K562 (cell line): ENCODE measurements around the gene IMPACT. TPM values are rescaled to one million over a fixed set of nuclear protein-coding genes. Genes with fewer than 3 reads are reported as not detected.
A peak's percentile ranks its signal among the peaks of the same experiment; 100 is the strongest.

Experiments used
- ATAC-seq: fragments of 200-7000 bp; cut with Tn5 transposase; 3 replicates; pipeline ENCODE4 v1.9.1; 2020; ENCODE audit warnings: moderate library complexity
- BruUV-seq: library from RNA; stranded (reverse); fragments of 400-500 nt; replicated peaks from 2 replicates; lab custom pipeline; 2021; lab: Mats Ljungman, UMichigan
- CTCF ChIA-PET: fragments of 300-600 bp; formaldehyde crosslinking; extraction: SDS; loops from one replicate; lab custom pipeline; 2021; ENCODE audit warnings: low intra/inter-chr PET ratio; lab: Yijun Ruan, JAX
- POLR2A ChIA-PET: fragments of 300-600, 350-650 bp; sonication (Branson Sonifier 250); formaldehyde crosslinking; extraction: SDS; loops from one replicate; lab custom pipeline; 2021; ENCODE audit warnings: antibody characterized with exemption, inconsistent platforms; lab: Yijun Ruan, JAX
- DNase-seq, 4 experiments: peaks; one replicate each; pipeline versions ENCODE4 v3.0.0 to v3.0.0-alpha.2; 2011 to 2018; ENCODE audit warnings: low spot score in 3 of 4, mixed read lengths in 3 of 4; ENCODE audit errors: extremely low read depth in 1 of 4
- FAIRE-seq: peaks from 2 replicates; lab custom pipeline; 2011; peaks lifted over from hg19 to GRCh38; lab: Jason Lieb, UNC
- H2AFZ ChIP-seq: 2 replicates; pipeline ENCODE4 v1.6.0; 2011; ENCODE audit warnings: low read depth, low read length, control low read depth, inconsistent platforms
- H3K27ac ChIP-seq: fragments of 200-600 bp; 3 replicates; pipeline ENCODE4 v1.8.0; 2011; ENCODE audit warnings: low read depth, mild to moderate bottlenecking, control low read depth, inconsistent platforms, low read length, moderate library complexity, mixed read lengths; ENCODE audit errors: extremely low read depth
- H3K27me3 ChIP-seq, 2 experiments: fragments of 300-600 bp in 1 of 2; 2 replicates in 1 of 2; 3 replicates in 1 of 2; pipeline versions ENCODE4 v1.6.0 to v1.8.0; 2011; ENCODE audit warnings: inconsistent platforms in 2 of 2, low read length in 2 of 2, mild to moderate bottlenecking in 1 of 2, mixed read lengths in 1 of 2, moderate library complexity in 1 of 2; ENCODE audit not compliant: control insufficient read depth in 2 of 2, insufficient read depth in 2 of 2
- H3K36me3 ChIP-seq: fragments of 300-600 bp; 3 replicates; pipeline ENCODE4 v1.8.0; 2011; ENCODE audit warnings: mild to moderate bottlenecking, low read length, inconsistent platforms; ENCODE audit not compliant: control insufficient read depth, insufficient read depth
- H3K4me1 ChIP-seq, 2 experiments: fragments of 200-600 bp in 1 of 2; replicated peaks in 1 of 2; 2 replicates in 1 of 2; 3 replicates in 1 of 2; pipeline versions ENCODE4 v1.5.1 to v1.8.0; 2011; ENCODE audit warnings: inconsistent platforms in 2 of 2, low read length in 2 of 2, mild to moderate bottlenecking in 1 of 2, mixed read lengths in 1 of 2, moderate library complexity in 1 of 2; ENCODE audit not compliant: control insufficient read depth in 2 of 2, insufficient read depth in 2 of 2
- H3K4me2 ChIP-seq: 2 replicates; pipeline ENCODE4 v1.6.1; 2011; ENCODE audit warnings: low read length, control low read depth, inconsistent platforms, mixed read lengths; ENCODE audit not compliant: insufficient read depth
- H3K4me3 ChIP-seq: fragments of 200-600 bp; sonication (generic), shearing (Covaris generic); 2 replicates; pipeline ENCODE4 v1.5.1; 2016; ENCODE audit warnings: control low read depth, inconsistent platforms
- H3K79me2 ChIP-seq: fragments of 200-600 bp; 3 replicates; pipeline ENCODE4 v1.8.0; 2011; ENCODE audit warnings: low read length, inconsistent platforms; ENCODE audit not compliant: control insufficient read depth, insufficient read depth
- H3K9ac ChIP-seq, 2 experiments: 2 replicates each; pipeline versions ENCODE4 v1.6.0 to v1.6.1; 2011; ENCODE audit warnings: low read depth in 2 of 2, low read length in 2 of 2, control low read depth in 1 of 2, inconsistent platforms in 1 of 2, mild to moderate bottlenecking in 1 of 2, mixed read lengths in 1 of 2; ENCODE audit not compliant: insufficient read depth in 1 of 2
- H3K9me1 ChIP-seq: one replicate; pipeline ENCODE4 v1.6.0; 2011; ENCODE audit warnings: inconsistent platforms, mild to moderate bottlenecking, low read length, moderate library complexity; ENCODE audit not compliant: control insufficient read depth, insufficient read depth
- H3K9me3 ChIP-seq: replicated peaks from 2 replicates; pipeline ENCODE4 v1.5.1; 2011; ENCODE audit warnings: low read depth, low read length, inconsistent platforms; ENCODE audit not compliant: control insufficient read depth, insufficient read depth
- H4K20me1 ChIP-seq: replicated peaks from 2 replicates; pipeline ENCODE4 v1.6.1; 2011; ENCODE audit warnings: low read length, inconsistent platforms, mixed read lengths; ENCODE audit not compliant: control insufficient read depth, insufficient read depth
- CBFA2T2 ChIP-seq: fragments of 450-650 bp; conservative IDR thresholded peaks from 2 replicates; pipeline ENCODE4 v1.6.1; 2017; ENCODE audit warnings: mild to moderate bottlenecking
- E2F5 ChIP-seq: sonication (generic); formaldehyde crosslinking; IDR thresholded peaks from 2 replicates; pipeline ENCODE4 v1.8.0; 2022; ENCODE audit warnings: mild to moderate bottlenecking, missing genetic modification reagents
- ZNF639 ChIP-seq, 2 experiments: fragments of 200-800 bp in 1 of 2; sonication (Bioruptor generic) in 1 of 2; sonication (generic) in 1 of 2; formaldehyde crosslinking in 1 of 2; IDR thresholded peaks in 1 of 2; conservative IDR thresholded peaks in 1 of 2; 2 replicates each; pipeline versions ENCODE4 v1.5.0 to v1.6.1; 2016 to 2020; ENCODE audit warnings: missing compliant biosample characterization in 1 of 2, missing genetic modification characterization in 1 of 2, missing genetic modification reagents in 1 of 2
- WGBS: fragments of 100-300 bp; shearing (Covaris generic); methylation state at CpG from one replicate; pipeline ENCODE4 v1.1.6; 2016; ENCODE audit warnings: low coverage, mixed read lengths; ENCODE audit not compliant: insufficient coverage; ENCODE audit errors: missing lambda C conversion rate; 5-methylcytosine and 5-hydroxymethylcytosine counted together
- in situ Hi-C: fragments of 300-500 bp; cut with MboI; formaldehyde crosslinking; loops from 4 replicates; pipeline ENCODE4 v1.15.0; 2018; ENCODE audit warnings: inconsistent platforms, mixed read lengths
- intact Hi-C: fragments of 100-400 bp; cut with micrococcal nuclease; formaldehyde crosslinking; loops from 2 replicates; pipeline ENCODE4 v1.14.2; 2022
- polyA plus RNA-seq, 8 experiments: library from polyadenylated mRNA; depleted of rRNA in 4 of 8; stranded (reverse) in 5 of 8; unstranded in 3 of 8; fragments of >200 nt; fragmentation: Nextera tagmentation in 2 of 8; fragmentation: Illumina TruSeq in 1 of 8; extraction: Ambion mirVana in 2 of 8; extraction: Trizol in 1 of 8; gene quantifications; 2 replicates each; pipeline versions ENCODE4 v1.2.1 to v1.2.3, GENCODE V29; 2011 to 2014; ENCODE audit warnings: inconsistent platforms in 1 of 8, missing spikeins in 1 of 8
- total RNA-seq, 7 experiments: library from RNA; depleted of rRNA in 6 of 7; stranded (reverse); fragments of >200 nt in 6 of 7; fragmentation: Illumina TruSeq in 2 of 7; extraction: Trizol in 2 of 7; gene quantifications; 2 replicates each; pipeline versions ENCODE4 v1.2.1 to v1.2.3, GENCODE V29; 2011 to 2021; ENCODE audit warnings: low replicate concordance in 1 of 7

IMPACT gene
- total and polyA plus RNA-seq, 9 of the 15 experiments (the other 6 are each of a cell fraction or from before 2014, with no cell fraction given): 4.7 to 7.6 (median 5.8) TPM

- intact Hi-C loops: no loop called here
- ATAC-seq (no peak), FAIRE-seq (peak; percentile 37), DNase-seq (no peak)
- TF ChIP-seq ZNF639 (CRISPR knock-in tag; conservative IDR thresholded peaks at IDR 0.05 in 1 of 2, IDR thresholded peaks at IDR 0.05 in 1 of 2) (no peak), CBFA2T2 (no peak), E2F5 (CRISPR knock-in tag) (no peak)
- BruUV-seq: no TSS peak
- H3K79me2 ChIP-seq: no peaks in the 10 kb centered on the region
- H3K36me3 ChIP-seq: no peaks in the 10 kb centered on the region
- no peaks in the 10 kb centered on the region for H3K4me1 ChIP-seq
- in situ Hi-C loops: no loop called here
- POLR2A ChIA-PET: interaction anchor here (1.4 kb wide), 1 partner anchor 10 kb away, joined by 8 read pairs; the partner anchor contains the start of gene IMPACT
- H3K27me3 ChIP-seq: no peaks in the 10 kb centered on the region
- no peaks in the 10 kb centered on the region for H3K9me1 ChIP-seq
- H3K9me3 ChIP-seq: no peaks in the 10 kb centered on the region
- H2AFZ ChIP-seq: no peak overlapping the region
- no peak overlapping the region for H3K4me2 ChIP-seq
- H3K4me3 ChIP-seq: no peak overlapping the region
- 37% methylated on average over 1 of the region's 1 CpG for WGBS
- no peak overlapping the region for H3K9ac ChIP-seq
- CTCF ChIA-PET: no interaction called here
- no peaks in the 10 kb centered on the region for H4K20me1 ChIP-seq
- H3K27ac ChIP-seq: no peak overlapping the region
Measured at GRCh38 chr18:24436939-24437338, 10.5 kb downstream of the IMPACT start.
